ENCODE measurements around the gene C9orf85. TPM values are rescaled to one million over a fixed set of nuclear protein-coding genes. Genes with fewer than 3 reads are reported as not detected.
A peak's percentile ranks its signal among the peaks of the same experiment; 100 is the strongest.

C9orf85 gene
- polyA plus RNA-seq, 2 of the 4 experiments (the other 2 are of a cell fraction), result 15.9 to 24.6 TPM

DNA sequence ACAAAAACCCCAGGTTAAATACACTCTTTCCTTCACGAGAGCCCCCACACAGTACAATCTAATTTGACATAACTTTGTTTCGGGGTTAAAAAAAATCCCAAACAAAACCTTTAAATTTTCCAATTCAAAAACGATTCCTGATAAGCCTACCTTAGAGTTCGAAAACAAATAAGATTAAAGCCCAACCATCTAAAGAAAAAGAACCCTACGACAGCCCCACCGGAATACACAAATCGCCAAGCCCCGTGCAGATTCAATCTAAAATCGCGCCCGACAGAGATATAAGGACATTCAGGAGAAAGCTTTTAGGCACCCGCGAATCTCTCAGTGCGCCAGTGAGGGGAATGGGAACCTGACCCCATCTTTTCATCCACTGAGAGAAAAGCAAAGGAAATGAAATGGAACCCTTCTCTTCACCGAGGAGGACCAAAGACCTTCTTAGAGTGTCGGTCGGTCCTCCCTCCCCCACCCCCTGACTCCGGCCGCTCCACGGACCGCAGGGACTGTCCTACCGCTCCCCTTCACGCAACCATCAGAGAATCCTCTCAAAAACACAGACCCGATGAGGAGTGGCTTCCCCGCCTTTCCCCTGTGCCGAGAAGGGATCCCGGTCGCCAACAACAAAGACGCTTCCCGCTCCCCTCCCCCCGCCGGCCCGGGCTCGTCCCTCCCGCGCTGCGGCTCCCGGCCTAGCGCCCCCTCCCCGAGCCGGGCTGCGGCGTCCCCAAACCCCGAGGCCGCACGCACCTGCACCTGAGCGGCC lies 1.4 kb upstream of the C9orf85 start:
- H3K4me1 ChIP-seq, result peaks cover 31% of the 10 kb centered on the region; the same call in 2 of the 3 replicates
- peak overlapping the region; percentile 89 for H3K4me3 ChIP-seq
- ATAC-seq, result peak; percentile 12 to 36
- no peak for FAIRE-seq
- no peaks in the 10 kb centered on the region for H3K9me3 ChIP-seq
- peak overlapping the region; percentile 84 to 94 for H3K27ac ChIP-seq
- WGBS (ENCODE audit: missing lambda C conversion rate), result 1% methylated on average over 27 of the region's 47 CpGs
- H3K4me2 ChIP-seq, result peak overlapping the region; percentile 89
- peak; percentile 35 to 46 for DNase-seq (ENCODE audit: low read depth in 1 of 2, low spot score in 1 of 2)
- CTCF ChIA-PET, result interaction anchor here (0.6 to 1.4 kb wide), 2 partner anchors 11 to 122 kb away, joined by 3 read pairs; no protein-coding TSS in a partner anchor
- POLR2A ChIA-PET, result interaction anchor here (1.4 to 1.8 kb wide), 4 partner anchors 14 to 115 kb away, joined by 6 to 9 read pairs (median 8); no protein-coding TSS in a partner anchor
- no peak for TF ChIP-seq GATA3 (IDR thresholded peaks at IDR 0.05; ENCODE audit: borderline replicate concordance)
- TF ChIP-seq RNF2 (IDR thresholded peaks at IDR 0.05; ENCODE audit: borderline replicate concordance, low read depth), result no peak
- TF ChIP-seq, protein P1, sequence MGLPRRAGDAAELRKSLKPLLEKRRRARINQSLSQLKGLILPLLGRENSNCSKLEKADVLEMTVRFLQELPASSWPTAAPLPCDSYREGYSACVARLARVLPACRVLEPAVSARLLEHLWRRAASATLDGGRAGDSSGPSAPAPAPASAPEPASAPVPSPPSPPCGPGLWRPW (IDR thresholded peaks at IDR 0.05), result no peak
- no peak for TF ChIP-seq HDAC2 (IDR thresholded peaks at IDR 0.05)
- no peak for TF ChIP-seq POLR2A (IDR thresholded peaks at IDR 0.05; ENCODE audit: low read length)
- TF ChIP-seq, protein P2, sequence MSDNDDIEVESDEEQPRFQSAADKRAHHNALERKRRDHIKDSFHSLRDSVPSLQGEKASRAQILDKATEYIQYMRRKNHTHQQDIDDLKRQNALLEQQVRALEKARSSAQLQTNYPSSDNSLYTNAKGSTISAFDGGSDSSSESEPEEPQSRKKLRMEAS (IDR thresholded peaks at IDR 0.05), result no peak
- no peak for TF ChIP-seq TFCP2L1 (CRISPR knock-in tag; IDR thresholded peaks at IDR 0.05)
- no peak for TF ChIP-seq ZNF302 (CRISPR knock-in tag; IDR thresholded peaks at IDR 0.05)
- TF ChIP-seq HOXA7 (CRISPR knock-in tag; IDR thresholded peaks at IDR 0.05), result no peak
- no peak for TF ChIP-seq EHMT2 (IDR thresholded peaks at IDR 0.05; ENCODE audit: low read depth)
- TF ChIP-seq CBX8 (IDR thresholded peaks at IDR 0.05), result no peak
- no peak for TF ChIP-seq NPAS2 (CRISPR knock-in tag; IDR thresholded peaks at IDR 0.05; ENCODE audit: borderline replicate concordance)
- TF ChIP-seq POLR2AphosphoS2 (conservative IDR thresholded peaks at IDR 0.05; ENCODE audit: low read length), result no peak
- TF ChIP-seq EP300 (IDR thresholded peaks at IDR 0.05), result no peak
- TF ChIP-seq FOXS1 (CRISPR knock-in tag; IDR thresholded peaks at IDR 0.05), result no peak
- no peak for TF ChIP-seq KDM5A (IDR thresholded peaks at IDR 0.05)

DNA sequence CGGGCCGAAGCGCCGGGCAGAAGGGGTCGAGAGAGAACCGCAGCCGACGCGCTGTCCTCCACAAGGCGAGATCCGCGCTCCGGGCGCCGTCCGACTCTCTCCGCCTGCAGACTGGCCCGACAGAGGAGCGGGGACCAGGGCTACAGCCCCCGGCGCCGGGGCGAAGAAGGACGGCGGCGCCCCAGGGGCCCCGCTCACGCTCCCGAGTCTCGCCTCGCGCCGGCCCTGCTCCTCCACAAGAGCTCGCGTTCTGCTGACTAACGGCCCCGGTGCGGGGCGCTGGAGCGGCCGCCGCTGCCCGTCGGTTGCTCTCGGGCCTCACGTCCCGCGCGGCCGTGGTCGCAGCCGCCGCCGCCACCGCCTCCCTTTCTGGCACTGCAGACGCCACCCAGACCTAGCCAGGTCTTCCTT lies 784 bp upstream of the C9orf85 start:
- Histone ChIP-seq H3K9me3 (no peaks in the 10 kb centered on the region), H3K4me2 (peak overlapping the region; percentile 89), H3K4me3 (peak overlapping the region; percentile 89), H3K4me1 (peaks cover 31% of the 10 kb centered on the region; the same call in 2 of the 3 replicates), H3K27ac (peak overlapping the region; percentile 84 to 94)
- POLR2A ChIA-PET, result interaction anchor here (0.7 to 1.8 kb wide), 13 partner anchors 8 to 262 kb away, joined by 3 to 9 read pairs (median 4); no protein-coding TSS in a partner anchor
- DNase-seq (ENCODE audit: low read depth in 1 of 2, low spot score in 1 of 2) (no peak), FAIRE-seq (no peak), ATAC-seq (peak; percentile 22 to 55)
- WGBS (ENCODE audit: missing lambda C conversion rate), result 0% methylated on average over 20 of the region's 56 CpGs
- CTCF ChIA-PET, result interaction anchor here (1.4 kb wide), 2 partner anchors 9 to 12 kb away, joined by 3 read pairs; no protein-coding TSS in a partner anchor
- TF ChIP-seq EHMT2 (IDR thresholded peaks at IDR 0.05; ENCODE audit: low read depth), result no peak
- TF ChIP-seq PHF8 (IDR thresholded peaks at IDR 0.05; ENCODE audit: borderline replicate concordance, low read depth), result peak; percentile 50; the same call in 1 of the 2 replicates
- no peak for TF ChIP-seq FOSB (CRISPR knock-in tag; IDR thresholded peaks at IDR 0.05)
- no peak for TF ChIP-seq FOXS1 (CRISPR knock-in tag; IDR thresholded peaks at IDR 0.05)
- TF ChIP-seq ZC3H11A (IDR thresholded peaks at IDR 0.05), result no peak
- TF ChIP-seq TFCP2L1 (CRISPR knock-in tag; IDR thresholded peaks at IDR 0.05), result no peak

DNA sequence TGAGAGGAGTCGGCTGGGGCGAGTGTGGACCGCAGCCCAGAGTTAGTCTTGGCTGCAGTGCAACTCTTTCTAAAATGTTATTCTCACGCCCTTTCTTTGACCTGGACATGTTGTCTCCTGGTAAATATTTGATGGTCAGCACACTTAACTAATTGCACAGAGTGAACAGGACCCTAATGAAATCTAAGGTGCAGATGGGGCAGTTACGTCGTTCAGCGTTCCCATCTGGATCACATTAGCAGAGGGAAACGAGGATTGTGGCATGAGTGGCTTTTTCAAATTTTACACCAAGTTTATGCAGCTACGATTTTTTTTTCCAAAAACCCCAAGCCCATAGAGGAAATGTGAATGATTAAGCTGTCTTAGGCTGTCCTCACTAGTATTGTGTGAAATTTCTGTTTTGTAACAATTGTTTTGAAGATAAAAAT lies 483 bp downstream of the C9orf85 start:
- WGBS (ENCODE audit: missing lambda C conversion rate), result under 1% methylated on average over 9 of the region's 9 CpGs
- H3K4me3 ChIP-seq, result peak overlapping the region; percentile 59
- FAIRE-seq (no peak), ATAC-seq (no peak), DNase-seq (ENCODE audit: low read depth in 1 of 2, low spot score in 1 of 2) (no peak)
- ChIA-PET CTCF (interaction anchor here (1.4 to 1.6 kb wide), 3 partner anchors 7 to 127 kb away, joined by 3 read pairs; no protein-coding TSS in a partner anchor), POLR2A (interaction anchor here (1.1 to 1.8 kb wide), 5 partner anchors 12 to 119 kb away, joined by 3 to 9 read pairs (median 6); no protein-coding TSS in a partner anchor)
- H3K9me3 ChIP-seq, result no peaks in the 10 kb centered on the region
- H3K4me1 ChIP-seq, result peaks cover 29% of the 10 kb centered on the region; the same call in 2 of the 3 replicates
- peak overlapping the region; percentile 75 to 88 for H3K27ac ChIP-seq
- TF ChIP-seq EP300 (IDR thresholded peaks at IDR 0.05), result no peak
- TF ChIP-seq MYC (IDR thresholded peaks at IDR 0.05; ENCODE audit: borderline replicate concordance, low read length), result no peak
- 0 out of 2 replicates have a peak, but pooled peaks have one; percentile 12 for TF ChIP-seq HOXA7 (CRISPR knock-in tag; IDR thresholded peaks at IDR 0.05)
- TF ChIP-seq, protein P3, sequence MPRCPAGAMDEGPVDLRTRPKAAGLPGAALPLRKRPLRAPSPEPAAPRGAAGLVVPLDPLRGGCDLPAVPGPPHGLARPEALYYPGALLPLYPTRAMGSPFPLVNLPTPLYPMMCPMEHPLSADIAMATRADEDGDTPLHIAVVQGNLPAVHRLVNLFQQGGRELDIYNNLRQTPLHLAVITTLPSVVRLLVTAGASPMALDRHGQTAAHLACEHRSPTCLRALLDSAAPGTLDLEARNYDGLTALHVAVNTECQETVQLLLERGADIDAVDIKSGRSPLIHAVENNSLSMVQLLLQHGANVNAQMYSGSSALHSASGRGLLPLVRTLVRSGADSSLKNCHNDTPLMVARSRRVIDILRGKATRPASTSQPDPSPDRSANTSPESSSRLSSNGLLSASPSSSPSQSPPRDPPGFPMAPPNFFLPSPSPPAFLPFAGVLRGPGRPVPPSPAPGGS (IDR thresholded peaks at IDR 0.05), result no peak
- TF ChIP-seq FOSB (CRISPR knock-in tag; IDR thresholded peaks at IDR 0.05), result no peak
- TF ChIP-seq KDM1A (IDR thresholded peaks at IDR 0.05; ENCODE audit: low read depth), result no peak
- TF ChIP-seq NR3C1 (IDR thresholded peaks at IDR 0.05), result no peak
- TF ChIP-seq, protein P4, sequence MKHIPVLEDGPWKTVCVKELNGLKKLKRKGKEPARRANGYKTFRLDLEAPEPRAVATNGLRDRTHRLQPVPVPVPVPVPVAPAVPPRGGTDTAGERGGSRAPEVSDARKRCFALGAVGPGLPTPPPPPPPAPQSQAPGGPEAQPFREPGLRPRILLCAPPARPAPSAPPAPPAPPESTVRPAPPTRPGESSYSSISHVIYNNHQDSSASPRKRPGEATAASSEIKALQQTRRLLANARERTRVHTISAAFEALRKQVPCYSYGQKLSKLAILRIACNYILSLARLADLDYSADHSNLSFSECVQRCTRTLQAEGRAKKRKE (CRISPR knock-in tag; IDR thresholded peaks at IDR 0.05; ENCODE audit: low read depth), result no peak
- TF ChIP-seq RNF2 (IDR thresholded peaks at IDR 0.05; ENCODE audit: borderline replicate concordance, low read depth), result no peak
- TF ChIP-seq PHF8 (IDR thresholded peaks at IDR 0.05; ENCODE audit: borderline replicate concordance, low read depth), result no peak; the same call in 1 of the 2 replicates
- no peak for TF ChIP-seq CBX2 (IDR thresholded peaks at IDR 0.05; ENCODE audit: borderline replicate concordance, low read depth)
- TF ChIP-seq CEBPB (IDR thresholded peaks at IDR 0.05), result 0 out of 4 replicates have a peak, but pooled peaks of 1 of the 2 experiments have one; percentile 1
- TF ChIP-seq JUNB (IDR thresholded peaks at IDR 0.05), result no peak
- peak overlapping the region; percentile 75 for H3K4me2 ChIP-seq
